WTC11 (cell line): ENCODE results near the gene DBT. TPM values are rescaled to one million over a fixed set of nuclear protein-coding genes. Genes with fewer than 3 reads are reported as not detected.
A peak's percentile ranks its signal among the peaks of the same experiment; 100 is the strongest.

Source experiments
- ATAC-seq: fragments of 200-7000 bp; cut with Tn5 transposase; 2 replicates; pipeline ENCODE4 v1.10.0; 2021; ENCODE audit warnings: mild to moderate bottlenecking, moderate library complexity
- CTCF ChIA-PET: fragments of 300-600 bp; sonication (Branson Sonifier 250); formaldehyde crosslinking; loops from one replicate; lab custom pipeline; 2021; ENCODE audit warnings: antibody characterized with exemption; lab: Charles Lee
- POLR2A ChIA-PET: fragments of 350-600 bp; sonication (Branson Sonifier 250); formaldehyde crosslinking; loops from one replicate; lab custom pipeline; 2021; ENCODE audit warnings: antibody characterized with exemption; lab: Charles Lee
- DNase-seq: peaks from one replicate; pipeline ENCODE4 v3.0.0; 2021; ENCODE audit warnings: low spot score
- H3K27ac Mint-ChIP-seq: 2 replicates; pipeline ENCODE4 v1.8.0; 2021; ENCODE audit warnings: mixed read lengths
- H3K27me3 Mint-ChIP-seq: 2 replicates; pipeline ENCODE4 v1.8.0; 2021; ENCODE audit warnings: low read depth, mild to moderate bottlenecking, moderate library complexity, mixed read lengths
- H3K36me3 Mint-ChIP-seq: 2 replicates; pipeline ENCODE4 v1.8.0; 2021; ENCODE audit warnings: mixed read lengths
- H3K4me1 Mint-ChIP-seq: 2 replicates; pipeline ENCODE4 v1.8.0; 2022; ENCODE audit warnings: mixed read lengths
- H3K4me3 Mint-ChIP-seq: 2 replicates; pipeline ENCODE4 v1.8.0; 2021; ENCODE audit warnings: mild to moderate bottlenecking, moderate library complexity, mixed read lengths
- H3K9me3 Mint-ChIP-seq: 2 replicates; pipeline ENCODE4 v1.8.0; 2021; ENCODE audit warnings: mixed read lengths
- ATF1 ChIP-seq: sonication (generic); formaldehyde crosslinking; IDR thresholded peaks from 2 replicates; pipeline ENCODE4 v1.8.1; 2023; ENCODE audit warnings: mild to moderate bottlenecking, moderate library complexity, missing genetic modification reagents
- CREB1 ChIP-seq: sonication (generic); formaldehyde crosslinking; IDR thresholded peaks from 2 replicates; pipeline ENCODE4 v1.8.0; 2023; ENCODE audit warnings: mild to moderate bottlenecking, missing genetic modification reagents
- GABPB1 ChIP-seq: sonication (generic); formaldehyde crosslinking; IDR thresholded peaks from 2 replicates; pipeline ENCODE4 v1.8.1; 2023; ENCODE audit warnings: mild to moderate bottlenecking, missing genetic modification reagents
- HMGA2 ChIP-seq: fragments of 250-450 bp; sonication (Bioruptor Pico); IDR thresholded peaks from 2 replicates; pipeline ENCODE4 v1.4.0; 2021; ENCODE audit warnings: mild to moderate bottlenecking, moderate library complexity
- IRF2 ChIP-seq: sonication (generic); formaldehyde crosslinking; IDR thresholded peaks from 2 replicates; pipeline ENCODE4 v1.8.0; 2022; ENCODE audit warnings: low read depth, missing genetic modification reagents, borderline replicate concordance
- JUN ChIP-seq: sonication (generic); formaldehyde crosslinking; IDR thresholded peaks from 2 replicates; pipeline ENCODE4 v1.8.0; 2023; ENCODE audit warnings: mild to moderate bottlenecking, missing genetic modification reagents
- MXD4 ChIP-seq: fragments of 250-450 bp; sonication (Bioruptor Pico); IDR thresholded peaks from 2 replicates; pipeline ENCODE4 v1.8.0; 2021; ENCODE audit warnings: mild to moderate bottlenecking, moderate library complexity, borderline replicate concordance
- NFYB ChIP-seq: sonication (generic); formaldehyde crosslinking; conservative IDR thresholded peaks from 2 replicates; pipeline ENCODE4 v1.8.0; 2022; ENCODE audit warnings: low read depth, missing genetic modification reagents
- RELA ChIP-seq: sonication (generic); formaldehyde crosslinking; IDR thresholded peaks from 2 replicates; pipeline ENCODE4 v1.8.1; 2022; ENCODE audit warnings: missing genetic modification reagents, mild to moderate bottlenecking, borderline replicate concordance
- RORB ChIP-seq: fragments of 250-450 bp; sonication (Bioruptor Pico); IDR thresholded peaks from 2 replicates; pipeline ENCODE4 v1.9.0; 2021; ENCODE audit warnings: mild to moderate bottlenecking
- SMAD3 ChIP-seq: sonication (generic); formaldehyde crosslinking; IDR thresholded peaks from 2 replicates; pipeline ENCODE4 v1.8.0; 2022; ENCODE audit warnings: missing genetic modification reagents, mild to moderate bottlenecking, borderline replicate concordance
- TEAD1 ChIP-seq: sonication (generic); formaldehyde crosslinking; IDR thresholded peaks from 2 replicates; pipeline ENCODE4 v1.8.0; 2022; ENCODE audit warnings: mild to moderate bottlenecking, missing genetic modification reagents
- TP53 ChIP-seq: sonication (generic); formaldehyde crosslinking; IDR thresholded peaks from 2 replicates; pipeline ENCODE4 v1.8.1; 2023; ENCODE audit warnings: mild to moderate bottlenecking, missing genetic modification reagents
- ZNF121 ChIP-seq: sonication (generic); formaldehyde crosslinking; IDR thresholded peaks from 2 replicates; pipeline ENCODE4 v1.8.0; 2023; ENCODE audit warnings: missing genetic modification reagents
- ZNF263 ChIP-seq: sonication (generic); formaldehyde crosslinking; IDR thresholded peaks from 2 replicates; pipeline ENCODE4 v1.8.1; 2022; ENCODE audit warnings: low read depth, mild to moderate bottlenecking, moderate library complexity, missing genetic modification reagents
- ZNF671 ChIP-seq: fragments of 250-450 bp; sonication (Bioruptor Pico); IDR thresholded peaks from 2 replicates; pipeline ENCODE4 v1.8.0; 2021; ENCODE audit warnings: mild to moderate bottlenecking
- total RNA-seq: library from RNA; stranded (reverse); gene quantifications from 3 replicates; pipeline ENCODE4 v1.2.3, GENCODE V29; 2021
- TF ChIP-seq, protein P1 (sequence below): fragments of 250-450 bp; sonication (Bioruptor Pico); conservative IDR thresholded peaks from 2 replicates; pipeline ENCODE4 v1.9.0; 2021; ENCODE audit warnings: mild to moderate bottlenecking
- TF ChIP-seq, protein P2 (sequence below): sonication (generic); formaldehyde crosslinking; IDR thresholded peaks from 2 replicates; pipeline ENCODE4 v1.8.1; 2022; ENCODE audit warnings: low read depth, mild to moderate bottlenecking, moderate library complexity, missing genetic modification reagents, borderline replicate concordance
- TF ChIP-seq, protein P3 (sequence below): fragments of 250-450 bp; sonication (Bioruptor Pico); IDR thresholded peaks from 2 replicates; pipeline ENCODE4 v1.9.0; 2021; ENCODE audit warnings: moderate library complexity, mild to moderate bottlenecking, inconsistent platforms, borderline replicate concordance
- TF ChIP-seq, protein P4 (sequence below): fragments of 250-450 bp; sonication (Bioruptor Pico); IDR thresholded peaks from 2 replicates; pipeline ENCODE4 v1.9.0; 2021; ENCODE audit warnings: mild to moderate bottlenecking
- TF ChIP-seq, protein P5 (sequence below): fragments of 200-600 bp; IDR thresholded peaks from 2 replicates; pipeline ENCODE4 v1.8.0; 2022; ENCODE audit warnings: antibody characterized with exemption
- TF ChIP-seq, protein P6 (sequence below): sonication (generic); formaldehyde crosslinking; IDR thresholded peaks from 2 replicates; pipeline ENCODE4 v1.8.0; 2023; ENCODE audit warnings: missing genetic modification reagents

DBT gene
- total RNA-seq, 1 experiment from 2014 or later: 20.1 TPM

DNA sequence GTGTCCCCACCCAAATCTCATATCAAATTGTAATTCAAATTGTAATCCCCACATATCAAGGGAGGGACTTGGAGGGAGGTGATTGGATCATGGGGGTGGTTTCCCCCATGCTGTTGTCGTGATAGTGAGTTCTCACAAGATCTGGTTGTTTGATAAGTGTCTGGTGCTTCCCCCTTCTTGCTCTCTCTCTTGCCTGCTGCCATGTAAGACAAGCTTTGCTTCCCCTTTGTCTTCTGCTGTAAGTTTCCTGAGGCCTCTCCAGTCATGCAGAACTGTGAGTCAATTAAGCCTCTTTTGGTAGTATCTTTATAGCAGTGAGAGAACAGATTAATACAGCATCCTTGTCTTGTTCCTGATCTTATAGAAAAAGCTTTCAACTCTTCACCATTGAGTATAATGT, 65.1 kb downstream of the DBT start (continued):
- TF ChIP-seq, protein P1, sequence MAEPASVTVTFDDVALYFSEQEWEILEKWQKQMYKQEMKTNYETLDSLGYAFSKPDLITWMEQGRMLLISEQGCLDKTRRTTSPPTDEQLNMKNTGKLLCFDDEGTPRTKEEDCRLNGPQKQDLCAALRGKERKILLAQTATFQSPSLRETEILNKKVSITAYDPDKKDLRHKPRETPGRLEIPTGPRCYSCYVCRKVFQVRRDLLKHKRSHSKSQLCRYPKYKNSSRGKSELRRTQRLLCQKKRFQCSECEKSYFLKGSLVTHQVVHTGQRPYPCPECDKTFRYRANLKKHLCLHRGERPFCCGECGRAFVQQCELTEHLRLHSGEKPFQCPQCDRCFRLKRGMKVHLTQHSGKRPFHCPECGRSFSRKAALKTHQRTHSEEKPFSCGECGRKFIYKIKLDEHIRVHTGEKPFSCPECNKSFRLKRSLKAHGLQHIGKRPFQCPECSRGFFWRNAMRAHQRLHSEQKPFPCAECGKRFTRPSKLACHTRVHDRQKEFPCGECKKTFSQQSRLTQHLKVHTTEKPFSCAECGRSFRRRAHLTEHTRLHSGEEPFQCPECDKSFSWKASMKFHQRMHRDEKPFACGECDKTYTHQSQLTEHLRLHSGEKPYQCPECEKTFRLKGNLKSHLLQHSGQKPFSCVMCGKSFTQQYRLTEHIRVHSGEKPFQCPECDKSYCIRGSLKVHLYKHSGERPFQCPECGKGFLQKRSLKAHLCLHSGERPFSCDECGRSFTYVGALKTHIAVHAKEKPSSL (CRISPR knock-in tag): no peak

DNA sequence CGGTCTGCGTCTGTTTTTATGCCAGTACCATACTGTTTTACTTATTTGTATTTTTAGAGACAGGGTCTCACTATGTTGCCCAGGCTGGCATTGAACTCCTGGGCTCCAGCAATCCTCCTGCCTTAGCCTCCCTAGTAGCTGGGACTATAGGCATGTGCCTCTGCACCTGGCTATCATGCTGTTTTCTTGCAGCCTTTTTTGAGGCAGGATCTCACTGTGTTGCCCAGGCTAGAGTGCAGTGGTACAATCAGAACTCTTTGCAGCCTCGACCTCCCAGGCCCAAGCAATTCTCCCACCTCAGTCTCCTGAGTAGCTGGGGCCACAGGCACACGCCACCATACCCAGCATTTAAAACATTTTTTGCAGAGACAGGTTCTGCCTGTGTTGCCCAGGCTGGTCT, 66.3 kb downstream of the DBT start:
- Mint-ChIP-seq H3K4me3 (no peak overlapping the region), H3K27me3 (no peaks in the 10 kb centered on the region), H3K27ac (no peak overlapping the region), H3K9me3 (no peaks in the 10 kb centered on the region), H3K4me1 (no peaks in the 10 kb centered on the region), H3K36me3 (no peaks in the 10 kb centered on the region)
- POLR2A ChIA-PET: interaction anchor here (0.6 to 1.0 kb wide), 2 partner anchors 19 to 299 kb away, joined by 3 read pairs; no protein-coding TSS in a partner anchor
- TF ChIP-seq ZNF121 (CRISPR knock-in tag) (peak; percentile 85; the same call in 1 of the 2 replicates), CREB1 (CRISPR knock-in tag) (no peak)
- CTCF ChIA-PET: no interaction called here
- ATAC-seq (no peak), DNase-seq (no peak)

DNA sequence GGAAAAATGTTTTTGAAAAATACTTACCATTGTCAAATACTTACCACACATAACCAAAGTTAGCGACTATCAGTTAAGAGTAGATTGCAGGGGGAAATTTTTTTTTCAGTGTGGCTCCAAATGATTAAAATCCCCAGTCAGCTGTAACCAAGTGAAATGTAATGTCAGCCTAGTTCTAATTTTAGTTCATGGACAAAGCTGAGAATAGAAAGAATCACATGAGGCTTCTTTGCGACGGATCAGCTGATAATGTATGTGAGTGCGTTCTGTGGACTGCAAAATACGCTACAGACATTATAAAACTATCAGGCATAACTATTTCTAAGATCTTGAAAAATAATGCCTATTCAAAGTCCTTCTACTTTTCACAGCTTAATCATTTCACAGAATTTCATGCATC, 71.5 kb downstream of the DBT start, which contains the start of gene LRRC39:
LRRC39 (minus strand) TSS at position 166 of the 400 bp plus-strand sequence. CDS start 9,740 bp downstream, outside the sequence.
- Mint-ChIP-seq H3K27ac (no peak within 1 kb of the TSS), H3K9me3 (no peaks in the 10 kb centered on the region), H3K4me1 (no peaks in the 10 kb centered on the region), H3K36me3 (no peaks in the 10 kb centered on the region), H3K27me3 (no peaks in the 10 kb centered on the region), H3K4me3 (no peak within 1 kb of the TSS)
- TF ChIP-seq ZNF263 (CRISPR knock-in tag): no peak
- TF ChIP-seq SMAD3 (CRISPR knock-in tag): no peak
- no peak for TF ChIP-seq NFYB (CRISPR knock-in tag)
- TF ChIP-seq, protein P2, sequence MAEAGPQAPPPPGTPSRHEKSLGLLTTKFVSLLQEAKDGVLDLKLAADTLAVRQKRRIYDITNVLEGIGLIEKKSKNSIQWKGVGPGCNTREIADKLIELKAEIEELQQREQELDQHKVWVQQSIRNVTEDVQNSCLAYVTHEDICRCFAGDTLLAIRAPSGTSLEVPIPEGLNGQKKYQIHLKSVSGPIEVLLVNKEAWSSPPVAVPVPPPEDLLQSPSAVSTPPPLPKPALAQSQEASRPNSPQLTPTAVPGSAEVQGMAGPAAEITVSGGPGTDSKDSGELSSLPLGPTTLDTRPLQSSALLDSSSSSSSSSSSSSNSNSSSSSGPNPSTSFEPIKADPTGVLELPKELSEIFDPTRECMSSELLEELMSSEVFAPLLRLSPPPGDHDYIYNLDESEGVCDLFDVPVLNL: no peak
- TF ChIP-seq JUN (CRISPR knock-in tag): no peak
- DNase-seq (no peak), ATAC-seq (no peak)
- POLR2A ChIA-PET: no interaction called here
- CTCF ChIA-PET: no interaction called here

DNA sequence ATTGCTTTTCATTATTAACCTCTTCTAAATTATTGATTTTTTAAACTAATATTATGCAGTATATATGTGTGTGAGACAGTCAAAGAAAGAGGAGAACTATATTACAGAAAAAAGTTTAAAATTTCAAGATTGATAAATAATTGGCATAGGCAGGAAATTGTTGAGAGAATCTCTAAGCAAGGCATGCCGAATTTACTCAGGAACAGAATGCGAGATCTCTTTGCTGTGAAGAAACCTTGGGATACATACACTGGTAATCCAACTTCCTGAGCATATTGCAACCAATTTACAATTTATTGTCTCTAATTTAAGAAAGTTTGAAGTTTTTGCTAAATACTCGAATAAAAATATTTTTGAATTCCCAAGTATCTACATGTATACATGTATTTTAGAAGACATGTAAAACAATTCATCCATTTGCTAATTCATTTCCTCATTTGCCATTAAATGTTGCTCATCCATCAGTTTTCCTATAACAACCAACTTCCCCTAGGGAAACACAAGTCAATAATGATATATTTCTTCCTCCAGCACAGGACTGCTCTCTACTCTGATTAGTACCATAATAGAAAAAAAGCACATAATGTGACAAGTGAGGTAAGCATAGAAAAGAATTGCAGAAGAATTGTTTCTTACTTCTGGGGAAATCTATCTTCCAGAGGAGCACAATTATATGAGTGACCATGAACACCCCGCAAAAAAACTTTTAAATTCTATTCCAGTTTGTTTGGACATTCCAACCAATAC, 72.2 kb downstream of the DBT start:
- H3K9me3 Mint-ChIP-seq: no peaks in the 10 kb centered on the region
- ChIA-PET CTCF (no interaction called here), POLR2A (no interaction called here)
- H3K27me3 Mint-ChIP-seq: no peaks in the 10 kb centered on the region
- ATAC-seq (no peak), DNase-seq (no peak)
- no peaks in the 10 kb centered on the region for H3K4me1 Mint-ChIP-seq
- no peaks in the 10 kb centered on the region for H3K36me3 Mint-ChIP-seq
- no peak overlapping the region for H3K4me3 Mint-ChIP-seq
- no peak overlapping the region for H3K27ac Mint-ChIP-seq
- no peak for TF ChIP-seq CREB1 (CRISPR knock-in tag)
- no peak for TF ChIP-seq TP53 (CRISPR knock-in tag)
- TF ChIP-seq, protein P3, sequence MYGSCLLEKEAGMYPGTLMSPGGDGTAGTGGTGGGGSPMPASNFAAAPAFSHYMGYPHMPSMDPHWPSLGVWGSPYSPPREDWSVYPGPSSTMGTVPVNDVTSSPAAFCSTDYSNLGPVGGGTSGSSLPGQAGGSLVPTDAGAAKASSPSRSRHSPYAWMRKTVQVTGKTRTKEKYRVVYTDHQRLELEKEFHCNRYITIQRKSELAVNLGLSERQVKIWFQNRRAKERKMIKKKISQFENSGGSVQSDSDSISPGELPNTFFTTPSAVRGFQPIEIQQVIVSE (CRISPR knock-in tag): no peak
- TF ChIP-seq MXD4 (CRISPR knock-in tag): no peak
- TF ChIP-seq ZNF671 (CRISPR knock-in tag): no peak
- TF ChIP-seq, protein P4, sequence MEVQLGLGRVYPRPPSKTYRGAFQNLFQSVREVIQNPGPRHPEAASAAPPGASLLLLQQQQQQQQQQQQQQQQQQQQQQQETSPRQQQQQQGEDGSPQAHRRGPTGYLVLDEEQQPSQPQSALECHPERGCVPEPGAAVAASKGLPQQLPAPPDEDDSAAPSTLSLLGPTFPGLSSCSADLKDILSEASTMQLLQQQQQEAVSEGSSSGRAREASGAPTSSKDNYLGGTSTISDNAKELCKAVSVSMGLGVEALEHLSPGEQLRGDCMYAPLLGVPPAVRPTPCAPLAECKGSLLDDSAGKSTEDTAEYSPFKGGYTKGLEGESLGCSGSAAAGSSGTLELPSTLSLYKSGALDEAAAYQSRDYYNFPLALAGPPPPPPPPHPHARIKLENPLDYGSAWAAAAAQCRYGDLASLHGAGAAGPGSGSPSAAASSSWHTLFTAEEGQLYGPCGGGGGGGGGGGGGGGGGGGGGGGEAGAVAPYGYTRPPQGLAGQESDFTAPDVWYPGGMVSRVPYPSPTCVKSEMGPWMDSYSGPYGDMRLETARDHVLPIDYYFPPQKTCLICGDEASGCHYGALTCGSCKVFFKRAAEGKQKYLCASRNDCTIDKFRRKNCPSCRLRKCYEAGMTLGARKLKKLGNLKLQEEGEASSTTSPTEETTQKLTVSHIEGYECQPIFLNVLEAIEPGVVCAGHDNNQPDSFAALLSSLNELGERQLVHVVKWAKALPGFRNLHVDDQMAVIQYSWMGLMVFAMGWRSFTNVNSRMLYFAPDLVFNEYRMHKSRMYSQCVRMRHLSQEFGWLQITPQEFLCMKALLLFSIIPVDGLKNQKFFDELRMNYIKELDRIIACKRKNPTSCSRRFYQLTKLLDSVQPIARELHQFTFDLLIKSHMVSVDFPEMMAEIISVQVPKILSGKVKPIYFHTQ (CRISPR knock-in tag): no peak
- no peak for TF ChIP-seq RORB
- no peak for TF ChIP-seq HMGA2
- no peak for TF ChIP-seq IRF2 (CRISPR knock-in tag)
- no peak for TF ChIP-seq GABPB1 (CRISPR knock-in tag)
- no peak for TF ChIP-seq TEAD1
- TF ChIP-seq ATF1 (CRISPR knock-in tag): no peak
- TF ChIP-seq, protein P5, sequence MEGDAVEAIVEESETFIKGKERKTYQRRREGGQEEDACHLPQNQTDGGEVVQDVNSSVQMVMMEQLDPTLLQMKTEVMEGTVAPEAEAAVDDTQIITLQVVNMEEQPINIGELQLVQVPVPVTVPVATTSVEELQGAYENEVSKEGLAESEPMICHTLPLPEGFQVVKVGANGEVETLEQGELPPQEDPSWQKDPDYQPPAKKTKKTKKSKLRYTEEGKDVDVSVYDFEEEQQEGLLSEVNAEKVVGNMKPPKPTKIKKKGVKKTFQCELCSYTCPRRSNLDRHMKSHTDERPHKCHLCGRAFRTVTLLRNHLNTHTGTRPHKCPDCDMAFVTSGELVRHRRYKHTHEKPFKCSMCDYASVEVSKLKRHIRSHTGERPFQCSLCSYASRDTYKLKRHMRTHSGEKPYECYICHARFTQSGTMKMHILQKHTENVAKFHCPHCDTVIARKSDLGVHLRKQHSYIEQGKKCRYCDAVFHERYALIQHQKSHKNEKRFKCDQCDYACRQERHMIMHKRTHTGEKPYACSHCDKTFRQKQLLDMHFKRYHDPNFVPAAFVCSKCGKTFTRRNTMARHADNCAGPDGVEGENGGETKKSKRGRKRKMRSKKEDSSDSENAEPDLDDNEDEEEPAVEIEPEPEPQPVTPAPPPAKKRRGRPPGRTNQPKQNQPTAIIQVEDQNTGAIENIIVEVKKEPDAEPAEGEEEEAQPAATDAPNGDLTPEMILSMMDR: no peak
- TF ChIP-seq, protein P6, sequence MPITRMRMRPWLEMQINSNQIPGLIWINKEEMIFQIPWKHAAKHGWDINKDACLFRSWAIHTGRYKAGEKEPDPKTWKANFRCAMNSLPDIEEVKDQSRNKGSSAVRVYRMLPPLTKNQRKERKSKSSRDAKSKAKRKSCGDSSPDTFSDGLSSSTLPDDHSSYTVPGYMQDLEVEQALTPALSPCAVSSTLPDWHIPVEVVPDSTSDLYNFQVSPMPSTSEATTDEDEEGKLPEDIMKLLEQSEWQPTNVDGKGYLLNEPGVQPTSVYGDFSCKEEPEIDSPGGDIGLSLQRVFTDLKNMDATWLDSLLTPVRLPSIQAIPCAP: no peak
- no peak for TF ChIP-seq RELA
